Epithelial cell of proximal tubule (primary cell): ENCODE measurements around the gene LRRC42. TPM values are rescaled to one million over a fixed set of nuclear protein-coding genes. Genes with fewer than 3 reads are reported as not detected.
A peak's percentile ranks its signal among the peaks of the same experiment; 100 is the strongest.
"Not testable (repeated sequence)": the region's sequence is repeated elsewhere in the genome, so short reads cannot be mapped to it uniquely, and the experiment has no call there.

ENCODE experiments used
- DNase-seq: peaks from one replicate; pipeline ENCODE4 v3.0.0-alpha.2; 2011; ENCODE audit warnings: low read depth
- H3K4me3 ChIP-seq: 2 replicates; pipeline ENCODE4 v1.5.1; 2011; ENCODE audit warnings: low read depth, mild to moderate bottlenecking, low read length
- CTCF ChIP-seq: conservative IDR thresholded peaks from 2 replicates; pipeline ENCODE4 v1.5.1; 2012; ENCODE audit warnings: low read depth, mild to moderate bottlenecking, low read length
- total RNA-seq: library from RNA; depleted of rRNA; stranded (reverse); fragments of >200 nt; gene quantifications from 2 replicates; pipeline ENCODE4 v1.2.3, GENCODE V29; 2015

LRRC42 gene
- total RNA-seq, 1 donor from 2014 or later, result 46.7 TPM

GRCh38 chr1:53982034-53982762, 36.0 kb downstream of the LRRC42 start:
- no peak for TF ChIP-seq CTCF
- DNase-seq, result no peak
- peak overlapping the region; percentile 49 for H3K4me3 ChIP-seq

GRCh38 chr1:53982763-53983104, 36.6 kb downstream of the LRRC42 start:
- no peak for TF ChIP-seq CTCF
- peak; percentile 51 for DNase-seq
- H3K4me3 ChIP-seq, result peak overlapping the region; percentile 49

GRCh38 chr1:53984726-53985125, 38.6 kb downstream of the LRRC42 start:
- DNase-seq, result no peak
- H3K4me3 ChIP-seq, result no peak overlapping the region
- TF ChIP-seq CTCF, result no peak

- no peak overlapping the region for H3K4me3 ChIP-seq
- TF ChIP-seq CTCF, result no peak
- no peak for DNase-seq
Observed at GRCh38 chr1:53986458-53986857, 40.3 kb downstream of the LRRC42 start.

- no peak for DNase-seq
- H3K4me3 ChIP-seq, result no peak overlapping the region
- TF ChIP-seq CTCF, result no peak
Observed at GRCh38 chr1:53987880-53988279, 41.7 kb downstream of the LRRC42 start.

- TF ChIP-seq CTCF, result peak; percentile 18
- DNase-seq, result no peak
- H3K4me3 ChIP-seq, result no peak overlapping the region
Observed at GRCh38 chr1:53992085-53992874, 46.1 kb downstream of the LRRC42 start.

GRCh38 chr1:53994516-53994915, 48.4 kb downstream of the LRRC42 start:
- H3K4me3 ChIP-seq, DNase-seq: not testable (repeated sequence)
